ENCODE measurements around the gene EVX2. TPM values are rescaled to one million over a fixed set of nuclear protein-coding genes. Genes with fewer than 3 reads are reported as not detected.

EVX2 gene
- total and polyA plus RNA-seq, 9 of the 15 experiments (the other 6 are each of a cell fraction or from before 2014, with no cell fraction given): not detected

DNA sequence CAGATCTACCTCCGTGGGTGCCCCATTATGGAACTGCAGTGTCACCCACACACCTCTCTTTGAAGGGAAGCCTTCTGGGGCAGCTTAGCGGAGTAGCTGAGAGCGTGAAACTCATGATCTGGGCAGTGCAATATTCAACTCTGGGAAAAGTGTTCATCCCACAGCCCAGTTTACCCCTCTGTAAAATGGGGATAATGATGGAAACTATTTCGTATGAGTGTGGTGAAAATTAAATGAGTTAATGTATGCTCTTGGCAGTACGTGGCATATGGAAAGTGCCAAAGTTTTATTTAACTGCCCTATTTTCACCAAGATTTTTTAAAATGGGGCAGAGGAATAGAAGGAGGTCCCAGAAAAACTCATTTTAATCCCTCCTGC, 11.5 kb downstream of the EVX2 start:
- Histone ChIP-seq H3K9me1 (ENCODE audit: control insufficient read depth, insufficient read depth, low read length) (peaks cover 1% of the 10 kb centered on the region), H3K4me2 (ENCODE audit: insufficient read depth, low read length) (no peak overlapping the region), H3K27ac (ENCODE audit: extremely low read depth, low read depth, low read length) (no peak overlapping the region), H3K36me3 (ENCODE audit: control insufficient read depth, insufficient read depth, low read length) (no peaks in the 10 kb centered on the region), H2AFZ (ENCODE audit: low read depth, low read length) (no peak overlapping the region), H3K79me2 (ENCODE audit: control insufficient read depth, insufficient read depth, low read length) (no peaks in the 10 kb centered on the region), H3K27me3 (ENCODE audit: control insufficient read depth in 2 of 2, insufficient read depth in 2 of 2, low read length in 2 of 2) (peaks cover 75 to 76% of the 10 kb centered on the region in 2 experiments), H3K9ac (ENCODE audit: insufficient read depth in 1 of 2, low read depth in 2 of 2, low read length in 2 of 2) (no peak overlapping the region), H3K4me3 (no peak overlapping the region), H3K4me1 (replicated peaks in 1 of 2; ENCODE audit: control insufficient read depth in 2 of 2, insufficient read depth in 2 of 2, low read length in 2 of 2) (peaks cover 3 to 20% of the 10 kb centered on the region in 2 experiments; a peak in 2 of 5 replicates), H3K9me3 (replicated peaks; ENCODE audit: control insufficient read depth, insufficient read depth, low read depth, low read length) (no peaks in the 10 kb centered on the region), H4K20me1 (replicated peaks; ENCODE audit: control insufficient read depth, insufficient read depth, low read length) (no peaks in the 10 kb centered on the region; the same call in 1 of the 2 replicates)
- no peak for FAIRE-seq
- WGBS (ENCODE audit: insufficient coverage, low coverage, missing lambda C conversion rate): 2% methylated on average over 5 of the region's 5 CpGs
- intact Hi-C loops (cut with micrococcal nuclease): loop anchor here (10.0 kb wide), 1 partner anchor 207 kb away; no protein-coding TSS in a partner anchor
- in situ Hi-C loops (cut with MboI): loop anchor here (10.0 kb wide), 1 partner anchor 387 kb away; no protein-coding TSS in a partner anchor
- no peak for DNase-seq (ENCODE audit: extremely low read depth in 1 of 4, low spot score in 3 of 4)
- POLR2A ChIA-PET: interaction anchor here (0.6 to 1.2 kb wide), 2 partner anchors 19 to 58 kb away, joined by 3 to 4 read pairs; no protein-coding TSS in a partner anchor
- CTCF ChIA-PET (ENCODE audit: low intra/inter-chr PET ratio): no interaction called here
- TF ChIP-seq MTA2 (IDR thresholded peaks at IDR 0.05; ENCODE audit: low read depth) (no peak), RBM25 (IDR thresholded peaks at IDR 0.05; ENCODE audit: low read depth, low read length, severe bottlenecking) (peak; percentile 70), PCBP2 (IDR thresholded peaks at IDR 0.05; ENCODE audit: low read depth, low read length, poor library complexity, severe bottlenecking) (no peak), ZFP36 (IDR thresholded peaks at IDR 0.05; ENCODE audit: low read depth, low read length, partially characterized antibody) (peak; percentile 2), NBN (IDR thresholded peaks at IDR 0.05; ENCODE audit: low read depth) (no peak), ZFP1 (CRISPR knock-in tag; IDR thresholded peaks at IDR 0.05) (no peak), RFX5 (IDR thresholded peaks at IDR 0.05; ENCODE audit: low read depth, low read length) (no peak), ZNF696 (CRISPR knock-in tag; conservative IDR thresholded peaks at IDR 0.05) (no peak), SPI1 (IDR thresholded peaks at IDR 0.05; ENCODE audit: borderline replicate concordance, low read depth, low read length) (no peak), ZNF354B (CRISPR knock-in tag; IDR thresholded peaks at IDR 0.05) (no peak), SMAD1 (IDR thresholded peaks at IDR 0.05; ENCODE audit: low read depth, low read length, partially characterized antibody) (no peak), ZNF217 (CRISPR knock-in tag; IDR thresholded peaks at IDR 0.05) (no peak), ZNF232 (CRISPR knock-in tag; IDR thresholded peaks at IDR 0.05) (no peak), BCOR (IDR thresholded peaks at IDR 0.05) (peak; percentile 49; the same call in 1 of the 2 replicates), RBM17 (IDR thresholded peaks at IDR 0.05; ENCODE audit: borderline replicate concordance, low read depth, low read length) (no peak)
- TF ChIP-seq, protein P1, sequence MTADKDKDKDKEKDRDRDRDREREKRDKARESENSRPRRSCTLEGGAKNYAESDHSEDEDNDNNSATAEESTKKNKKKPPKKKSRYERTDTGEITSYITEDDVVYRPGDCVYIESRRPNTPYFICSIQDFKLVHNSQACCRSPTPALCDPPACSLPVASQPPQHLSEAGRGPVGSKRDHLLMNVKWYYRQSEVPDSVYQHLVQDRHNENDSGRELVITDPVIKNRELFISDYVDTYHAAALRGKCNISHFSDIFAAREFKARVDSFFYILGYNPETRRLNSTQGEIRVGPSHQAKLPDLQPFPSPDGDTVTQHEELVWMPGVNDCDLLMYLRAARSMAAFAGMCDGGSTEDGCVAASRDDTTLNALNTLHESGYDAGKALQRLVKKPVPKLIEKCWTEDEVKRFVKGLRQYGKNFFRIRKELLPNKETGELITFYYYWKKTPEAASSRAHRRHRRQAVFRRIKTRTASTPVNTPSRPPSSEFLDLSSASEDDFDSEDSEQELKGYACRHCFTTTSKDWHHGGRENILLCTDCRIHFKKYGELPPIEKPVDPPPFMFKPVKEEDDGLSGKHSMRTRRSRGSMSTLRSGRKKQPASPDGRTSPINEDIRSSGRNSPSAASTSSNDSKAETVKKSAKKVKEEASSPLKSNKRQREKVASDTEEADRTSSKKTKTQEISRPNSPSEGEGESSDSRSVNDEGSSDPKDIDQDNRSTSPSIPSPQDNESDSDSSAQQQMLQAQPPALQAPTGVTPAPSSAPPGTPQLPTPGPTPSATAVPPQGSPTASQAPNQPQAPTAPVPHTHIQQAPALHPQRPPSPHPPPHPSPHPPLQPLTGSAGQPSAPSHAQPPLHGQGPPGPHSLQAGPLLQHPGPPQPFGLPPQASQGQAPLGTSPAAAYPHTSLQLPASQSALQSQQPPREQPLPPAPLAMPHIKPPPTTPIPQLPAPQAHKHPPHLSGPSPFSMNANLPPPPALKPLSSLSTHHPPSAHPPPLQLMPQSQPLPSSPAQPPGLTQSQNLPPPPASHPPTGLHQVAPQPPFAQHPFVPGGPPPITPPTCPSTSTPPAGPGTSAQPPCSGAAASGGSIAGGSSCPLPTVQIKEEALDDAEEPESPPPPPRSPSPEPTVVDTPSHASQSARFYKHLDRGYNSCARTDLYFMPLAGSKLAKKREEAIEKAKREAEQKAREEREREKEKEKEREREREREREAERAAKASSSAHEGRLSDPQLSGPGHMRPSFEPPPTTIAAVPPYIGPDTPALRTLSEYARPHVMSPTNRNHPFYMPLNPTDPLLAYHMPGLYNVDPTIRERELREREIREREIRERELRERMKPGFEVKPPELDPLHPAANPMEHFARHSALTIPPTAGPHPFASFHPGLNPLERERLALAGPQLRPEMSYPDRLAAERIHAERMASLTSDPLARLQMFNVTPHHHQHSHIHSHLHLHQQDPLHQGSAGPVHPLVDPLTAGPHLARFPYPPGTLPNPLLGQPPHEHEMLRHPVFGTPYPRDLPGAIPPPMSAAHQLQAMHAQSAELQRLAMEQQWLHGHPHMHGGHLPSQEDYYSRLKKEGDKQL (CRISPR knock-in tag; IDR thresholded peaks at IDR 0.05; ENCODE audit: borderline replicate concordance): no peak
- TF ChIP-seq, protein P2, sequence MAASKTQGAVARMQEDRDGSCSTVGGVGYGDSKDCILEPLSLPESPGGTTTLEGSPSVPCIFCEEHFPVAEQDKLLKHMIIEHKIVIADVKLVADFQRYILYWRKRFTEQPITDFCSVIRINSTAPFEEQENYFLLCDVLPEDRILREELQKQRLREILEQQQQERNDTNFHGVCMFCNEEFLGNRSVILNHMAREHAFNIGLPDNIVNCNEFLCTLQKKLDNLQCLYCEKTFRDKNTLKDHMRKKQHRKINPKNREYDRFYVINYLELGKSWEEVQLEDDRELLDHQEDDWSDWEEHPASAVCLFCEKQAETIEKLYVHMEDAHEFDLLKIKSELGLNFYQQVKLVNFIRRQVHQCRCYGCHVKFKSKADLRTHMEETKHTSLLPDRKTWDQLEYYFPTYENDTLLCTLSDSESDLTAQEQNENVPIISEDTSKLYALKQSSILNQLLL (CRISPR knock-in tag; IDR thresholded peaks at IDR 0.05; ENCODE audit: borderline replicate concordance): no peak
- BruUV-seq (replicated peaks): no TSS peak
- ATAC-seq: no peak
